GM12873 (cell line): ENCODE measurements around the gene NCOA3.
A peak's percentile ranks its signal among the peaks of the same experiment; 100 is the strongest.

ENCODE experiments used
- TF ChIP-seq, protein P1 (sequence below): IDR thresholded peaks from 2 replicates; pipeline ENCODE4 v1.5.1; 2012; ENCODE audit warnings: low read depth, mild to moderate bottlenecking, moderate library complexity, low read length, control low read depth; ENCODE audit not compliant: insufficient read depth; ENCODE audit errors: missing control alignments

NCOA3 gene

GRCh38 chr20:47509685-47510084, 8.0 kb downstream of the NCOA3 start:
- TF ChIP-seq, protein P1, sequence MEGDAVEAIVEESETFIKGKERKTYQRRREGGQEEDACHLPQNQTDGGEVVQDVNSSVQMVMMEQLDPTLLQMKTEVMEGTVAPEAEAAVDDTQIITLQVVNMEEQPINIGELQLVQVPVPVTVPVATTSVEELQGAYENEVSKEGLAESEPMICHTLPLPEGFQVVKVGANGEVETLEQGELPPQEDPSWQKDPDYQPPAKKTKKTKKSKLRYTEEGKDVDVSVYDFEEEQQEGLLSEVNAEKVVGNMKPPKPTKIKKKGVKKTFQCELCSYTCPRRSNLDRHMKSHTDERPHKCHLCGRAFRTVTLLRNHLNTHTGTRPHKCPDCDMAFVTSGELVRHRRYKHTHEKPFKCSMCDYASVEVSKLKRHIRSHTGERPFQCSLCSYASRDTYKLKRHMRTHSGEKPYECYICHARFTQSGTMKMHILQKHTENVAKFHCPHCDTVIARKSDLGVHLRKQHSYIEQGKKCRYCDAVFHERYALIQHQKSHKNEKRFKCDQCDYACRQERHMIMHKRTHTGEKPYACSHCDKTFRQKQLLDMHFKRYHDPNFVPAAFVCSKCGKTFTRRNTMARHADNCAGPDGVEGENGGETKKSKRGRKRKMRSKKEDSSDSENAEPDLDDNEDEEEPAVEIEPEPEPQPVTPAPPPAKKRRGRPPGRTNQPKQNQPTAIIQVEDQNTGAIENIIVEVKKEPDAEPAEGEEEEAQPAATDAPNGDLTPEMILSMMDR = no peak

- TF ChIP-seq, protein P1 = no peak
These were observed 14.2 kb downstream of the NCOA3 start for GRCh38 chr20:47515843-47516242.

DNA sequence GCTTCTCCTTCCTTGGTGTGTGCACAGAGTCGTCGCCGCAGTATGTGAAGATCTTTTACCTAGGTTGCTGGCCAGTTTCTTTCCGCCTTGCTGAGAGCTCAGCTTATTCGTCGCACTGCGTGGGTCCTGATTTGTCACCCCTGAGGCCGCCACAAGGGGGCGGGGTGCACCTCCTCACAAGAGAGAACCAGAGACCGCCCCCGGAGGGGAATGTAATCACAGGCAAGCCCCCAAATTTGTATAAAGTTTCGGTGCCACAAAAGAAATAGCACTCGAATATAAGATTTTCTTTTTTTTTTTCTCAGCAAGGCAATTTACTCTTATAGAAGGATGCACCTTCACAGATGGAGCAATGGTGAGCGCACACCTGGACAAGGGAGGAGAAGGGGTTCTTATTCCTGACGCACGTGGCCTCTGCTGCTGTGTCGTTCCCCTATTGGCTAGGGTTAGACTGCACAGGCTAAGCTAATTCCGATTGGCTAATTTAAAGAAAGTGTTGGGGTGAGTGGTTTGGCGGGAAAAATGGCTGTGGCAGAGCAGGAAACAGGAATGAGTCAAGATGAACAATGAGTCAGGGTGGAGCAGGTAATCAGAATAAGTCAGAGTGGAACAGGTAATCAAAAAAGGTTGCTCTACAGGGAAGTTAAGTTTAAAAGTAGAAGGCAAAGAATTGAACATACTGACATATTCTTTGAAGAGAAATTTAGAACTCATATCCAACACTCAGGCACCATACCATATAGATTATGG, 19.5 kb downstream of the NCOA3 start:
- TF ChIP-seq, protein P1 = peak; percentile 13

- TF ChIP-seq, protein P1 = no peak
These were observed 22.5 kb downstream of the NCOA3 start for GRCh38 chr20:47524015-47524784.

GRCh38 chr20:47527004-47527800, 25.5 kb downstream of the NCOA3 start:
- TF ChIP-seq, protein P1 = no peak

DNA sequence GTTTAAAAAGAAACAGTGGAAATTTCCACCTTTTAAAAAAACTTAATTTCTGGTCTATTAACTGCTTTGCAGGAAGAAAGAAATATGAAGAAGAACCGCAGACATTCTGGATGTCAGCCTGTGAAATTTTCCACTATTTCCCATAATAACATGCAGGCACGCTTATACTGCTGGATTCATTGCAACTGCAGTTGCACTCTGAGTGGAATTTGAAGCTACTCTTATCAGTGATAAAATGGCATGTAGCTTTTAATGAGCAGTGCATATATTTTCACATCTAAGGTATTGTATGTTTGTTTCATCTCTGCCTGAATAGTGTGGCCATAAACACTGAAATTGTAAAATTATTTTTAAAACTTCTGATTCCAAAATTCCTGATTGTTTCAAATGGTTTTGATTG, 28.2 kb downstream of the NCOA3 start:
- TF ChIP-seq, protein P1 = no peak

GRCh38 chr20:47531458-47531857, 29.8 kb downstream of the NCOA3 start:
- TF ChIP-seq, protein P1 = no peak
